GM21447 (cell line): ENCODE data around the gene DYRK1B.
A peak's percentile ranks its signal among the peaks of the same experiment; 100 is the strongest.
"Not testable (repeated sequence)": the region's sequence is repeated elsewhere in the genome, so short reads cannot be mapped to it uniquely, and the experiment has no call there.

ENCODE experiments used
- ATAC-seq: cut with Tn5 transposase; IDR thresholded peaks from one replicate; pipeline ENCODE4 v1.9.1; 2021; ENCODE audit not compliant: unreplicated experiment

DYRK1B gene

GRCh38 chr19:39833464-39834286 is at the start of gene DYRK1B:
DYRK1B (minus strand) TSS chr19:39834162; CDS start chr19:39831867, 2,295 bp downstream.
- peak; percentile 85 for ATAC-seq

GRCh38 chr19:39882645-39883044 is 48.7 kb upstream of the DYRK1B start:
- not testable (repeated sequence) for ATAC-seq

GRCh38 chr19:39881495-39882110 is 47.6 kb upstream of the DYRK1B start:
- ATAC-seq: not testable (repeated sequence)

- ATAC-seq: not testable (repeated sequence)
These were observed 46.3 kb upstream of the DYRK1B start for GRCh38 chr19:39880241-39880640.

- not testable (repeated sequence) for ATAC-seq
These were observed 45.8 kb upstream of the DYRK1B start for GRCh38 chr19:39879796-39880195.

- ATAC-seq: not testable (repeated sequence)
These were observed 44.9 kb upstream of the DYRK1B start for GRCh38 chr19:39878866-39879265.

- ATAC-seq: no peak
These were observed 44.4 kb upstream of the DYRK1B start for GRCh38 chr19:39878398-39878797.

GRCh38 chr19:39877982-39878381 is 44.0 kb upstream of the DYRK1B start:
- not testable (repeated sequence) for ATAC-seq

GRCh38 chr19:39877488-39877887 is 43.5 kb upstream of the DYRK1B start:
- not testable (repeated sequence) for ATAC-seq

GRCh38 chr19:39876486-39876885 is 42.5 kb upstream of the DYRK1B start:
- ATAC-seq: not testable (repeated sequence)

- ATAC-seq: not testable (repeated sequence)
These were observed 41.5 kb upstream of the DYRK1B start for GRCh38 chr19:39875401-39875864.

GRCh38 chr19:39874404-39874803 is 40.4 kb upstream of the DYRK1B start:
- ATAC-seq: no peak

- no peak for ATAC-seq
These were observed 39.4 kb upstream of the DYRK1B start for GRCh38 chr19:39873385-39873784.

GRCh38 chr19:39871886-39872866 is 38.2 kb upstream of the DYRK1B start:
- no peak for ATAC-seq

GRCh38 chr19:39871362-39871761 is 37.4 kb upstream of the DYRK1B start:
- ATAC-seq: no peak

GRCh38 chr19:39870171-39870971 is 36.4 kb upstream of the DYRK1B start:
- ATAC-seq: no peak

GRCh38 chr19:39867952-39868351 is 34.0 kb upstream of the DYRK1B start:
- no peak for ATAC-seq

- no peak for ATAC-seq
These were observed 33.2 kb upstream of the DYRK1B start for GRCh38 chr19:39867133-39867532.

- no peak for ATAC-seq
These were observed 32.0 kb upstream of the DYRK1B start for GRCh38 chr19:39865953-39866352.

GRCh38 chr19:39865186-39865585 is 31.2 kb upstream of the DYRK1B start:
- no peak for ATAC-seq
